Right lobe of liver (tissue), 6 donors: ENCODE data around the gene AK9. TPM values are rescaled to one million over a fixed set of nuclear protein-coding genes. Genes with fewer than 3 reads are reported as not detected.

Source experiments
- ATAC-seq, 4 donors: fragments of 200-7000 bp; cut with Tn5 transposase; one replicate each; pipeline ENCODE4 v1.9.1; 2020; ENCODE audit warnings: mild to moderate bottlenecking in 4 of 4, moderate library complexity in 4 of 4
- DNase-seq, 3 donors: peaks; one replicate each; pipeline ENCODE4 v3.0.0-alpha.2; 2020
- H3K27ac ChIP-seq, 3 donors: fragments of 200-600 bp; one replicate each; pipeline ENCODE4 v1.8.0; 2022
- H3K27me3 ChIP-seq, 2 donors: fragments of 200-600 bp; one replicate each; pipeline ENCODE4 v1.8.0; 2022
- H3K36me3 ChIP-seq, 4 donors: fragments of 200-600 bp; sonication (generic) in 1 of 4; one replicate each; pipeline versions ENCODE4 v1.5.1 to v1.8.0; 2017 to 2022; ENCODE audit warnings: control low read depth in 1 of 4
- H3K4me1 ChIP-seq, 4 donors: fragments of 200-600 bp; sonication (generic) in 1 of 4; one replicate each; pipeline versions ENCODE4 v1.5.1 to v1.8.0; 2017 to 2022; ENCODE audit warnings: control low read depth in 1 of 4
- H3K4me3 ChIP-seq, 3 donors: fragments of 200-600 bp; one replicate each; pipeline ENCODE4 v1.8.0; 2022
- H3K9me3 ChIP-seq, 4 donors: fragments of 200-600 bp; sonication (generic) in 1 of 4; one replicate each; pipeline versions ENCODE4 v1.5.1 to v1.8.0; 2017 to 2022; ENCODE audit warnings: control low read depth in 1 of 4
- CTCF ChIP-seq, 4 donors: fragments of 200-600 bp in 3 of 4; fragments of 450-650 bp in 1 of 4; IDR thresholded peaks; one replicate each; pipeline versions ENCODE4 v1.5.1 to v1.8.0; 2016 to 2022; ENCODE audit warnings: antibody characterized with exemption in 4 of 4, mild to moderate bottlenecking in 2 of 4
- POLR2A ChIP-seq: fragments of 450-650 bp; IDR thresholded peaks from one replicate; pipeline ENCODE4 v1.6.1; 2017; ENCODE audit warnings: antibody characterized with exemption, mild to moderate bottlenecking
- WGBS: methylation state at CpG from one replicate; pipeline ENCODE4 v1.1.6; 2018; ENCODE audit warnings: low coverage, low lambda C conversion rate; ENCODE audit not compliant: insufficient coverage; ENCODE audit errors: missing lambda C conversion rate; 5-methylcytosine and 5-hydroxymethylcytosine counted together
- intact Hi-C, 2 donors: fragments of 100-400 bp; cut with DNase I; formaldehyde crosslinking; loops; one replicate each; pipeline versions ENCODE4 v1.11.2 to v1.14.1; 2022
- total RNA-seq, 6 experiments: library from RNA; depleted of rRNA in 2 of 6; stranded (reverse); fragments of >200 nt in 2 of 6; fragmentation: NEBNext Ultra II Directional in 3 of 6; extraction: Animal tissue kit (Norgen Biotek cat#: 25700) in 3 of 6; gene quantifications; one replicate each; pipeline versions ENCODE4 v1.1.0 to v1.2.4, GENCODE V29; 2016 to 2023
- donor health status: DM: no; HTN: yes; CAD: no.
- donor health status: DM: no; HTN: no; CAD: no.
- donor health status: DM: no; HTN: no; CAD: no.
- donor health status: DM: no; HTN: yes; CAD: no.
- donor health status: DM: no; HTN: yes; CAD: no.

The AK9 gene
- total RNA-seq, 6 experiments from 2014 or later, result 1.5 to 3.9 (median 2.5) TPM

- ATAC-seq (no peak), DNase-seq (no peak)
- Histone ChIP-seq H3K4me1 (no peaks in the 10 kb centered on the region), H3K36me3 (no peaks in the 10 kb centered on the region), H3K9me3 (no peaks in the 10 kb centered on the region), H3K27ac (no peak overlapping the region), H3K4me3 (no peak overlapping the region), H3K27me3 (no peaks in the 10 kb centered on the region)
- WGBS, result 83% methylated on average over 4 of the region's 4 CpGs
- TF ChIP-seq CTCF (IDR thresholded peaks at IDR 0.05), result no peak
- no peak for TF ChIP-seq POLR2A
- intact Hi-C loops, result no loop called here
These were observed 21.2 kb downstream of the AK9 start for GRCh38 chr6:109669811-109670210.

GRCh38 chr6:109662192-109662591 is 28.8 kb downstream of the AK9 start:
- Histone ChIP-seq H3K27ac (no peak overlapping the region), H3K4me3 (no peak overlapping the region), H3K27me3 (no peaks in the 10 kb centered on the region), H3K4me1 (no peaks in the 10 kb centered on the region), H3K9me3 (no peaks in the 10 kb centered on the region), H3K36me3 (no peaks in the 10 kb centered on the region)
- 95% methylated on average over 2 of the region's 2 CpGs for WGBS
- TF ChIP-seq CTCF (IDR thresholded peaks at IDR 0.05), result no peak
- TF ChIP-seq POLR2A, result no peak
- ATAC-seq, result no peak
- intact Hi-C loops, result no loop called here
- DNase-seq, result no peak

GRCh38 chr6:109660526-109661320 is 30.3 kb downstream of the AK9 start:
- whole genome bisulfite sequencing, result 50% methylated on average over 1 of the region's 1 CpG
- intact Hi-C loops, result no loop called here

GRCh38 chr6:109655761-109656262 is 35.2 kb downstream of the AK9 start:
- H3K9me3 ChIP-seq, result no peaks in the 10 kb centered on the region
- intact Hi-C loops, result no loop called here
- no peaks in the 10 kb centered on the region for H3K4me1 ChIP-seq
- TF ChIP-seq POLR2A (no peak), CTCF (IDR thresholded peaks at IDR 0.05) (no peak)
- no peaks in the 10 kb centered on the region for H3K36me3 ChIP-seq
- DNase-seq (no peak), ATAC-seq (no peak)
- 96% methylated on average over 6 of the region's 6 CpGs for WGBS
- H3K27me3 ChIP-seq, result no peaks in the 10 kb centered on the region
- no peak overlapping the region for H3K27ac ChIP-seq
- no peak overlapping the region for H3K4me3 ChIP-seq

More at GRCh38 chr6:109660526-109661320, 30.3 kb downstream of the AK9 start:
- Histone ChIP-seq H3K27ac (no peak overlapping the region), H3K4me3 (no peak overlapping the region), H3K9me3 (no peaks in the 10 kb centered on the region), H3K36me3 (no peaks in the 10 kb centered on the region), H3K27me3 (no peaks in the 10 kb centered on the region), H3K4me1 (no peaks in the 10 kb centered on the region)
- DNase-seq (no peak), ATAC-seq (no peak)
- TF ChIP-seq CTCF (IDR thresholded peaks at IDR 0.05) (no peak), POLR2A (no peak)
